ENCODE data around the gene CD2AP.
"Not testable (repeated sequence)": the region's sequence is repeated elsewhere in the genome, so short reads cannot be mapped to it uniquely, and the experiment has no call there.

CD2AP gene

GRCh38 chr6:47545223-47545622, 67.6 kb downstream of the CD2AP start:
- TF ChIP-seq, protein P1, sequence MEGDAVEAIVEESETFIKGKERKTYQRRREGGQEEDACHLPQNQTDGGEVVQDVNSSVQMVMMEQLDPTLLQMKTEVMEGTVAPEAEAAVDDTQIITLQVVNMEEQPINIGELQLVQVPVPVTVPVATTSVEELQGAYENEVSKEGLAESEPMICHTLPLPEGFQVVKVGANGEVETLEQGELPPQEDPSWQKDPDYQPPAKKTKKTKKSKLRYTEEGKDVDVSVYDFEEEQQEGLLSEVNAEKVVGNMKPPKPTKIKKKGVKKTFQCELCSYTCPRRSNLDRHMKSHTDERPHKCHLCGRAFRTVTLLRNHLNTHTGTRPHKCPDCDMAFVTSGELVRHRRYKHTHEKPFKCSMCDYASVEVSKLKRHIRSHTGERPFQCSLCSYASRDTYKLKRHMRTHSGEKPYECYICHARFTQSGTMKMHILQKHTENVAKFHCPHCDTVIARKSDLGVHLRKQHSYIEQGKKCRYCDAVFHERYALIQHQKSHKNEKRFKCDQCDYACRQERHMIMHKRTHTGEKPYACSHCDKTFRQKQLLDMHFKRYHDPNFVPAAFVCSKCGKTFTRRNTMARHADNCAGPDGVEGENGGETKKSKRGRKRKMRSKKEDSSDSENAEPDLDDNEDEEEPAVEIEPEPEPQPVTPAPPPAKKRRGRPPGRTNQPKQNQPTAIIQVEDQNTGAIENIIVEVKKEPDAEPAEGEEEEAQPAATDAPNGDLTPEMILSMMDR (conservative IDR thresholded peaks at IDR 0.05): no peak
- no peak for TF ChIP-seq ZFX (IDR thresholded peaks at IDR 0.05)
- H3K27ac ChIP-seq: no peak overlapping the region

- no peak for TF ChIP-seq ZFX (IDR thresholded peaks at IDR 0.05)
- TF ChIP-seq, protein P1 (conservative IDR thresholded peaks at IDR 0.05): no peak
- no peak overlapping the region for H3K27ac ChIP-seq
Observed at GRCh38 chr6:47551670-47552069, 74.1 kb downstream of the CD2AP start.

- no peak overlapping the region for H3K27ac ChIP-seq
- TF ChIP-seq ZFX (IDR thresholded peaks at IDR 0.05): no peak
- TF ChIP-seq, protein P1 (conservative IDR thresholded peaks at IDR 0.05): no peak
Observed at GRCh38 chr6:47552319-47552718, 74.7 kb downstream of the CD2AP start.

DNA sequence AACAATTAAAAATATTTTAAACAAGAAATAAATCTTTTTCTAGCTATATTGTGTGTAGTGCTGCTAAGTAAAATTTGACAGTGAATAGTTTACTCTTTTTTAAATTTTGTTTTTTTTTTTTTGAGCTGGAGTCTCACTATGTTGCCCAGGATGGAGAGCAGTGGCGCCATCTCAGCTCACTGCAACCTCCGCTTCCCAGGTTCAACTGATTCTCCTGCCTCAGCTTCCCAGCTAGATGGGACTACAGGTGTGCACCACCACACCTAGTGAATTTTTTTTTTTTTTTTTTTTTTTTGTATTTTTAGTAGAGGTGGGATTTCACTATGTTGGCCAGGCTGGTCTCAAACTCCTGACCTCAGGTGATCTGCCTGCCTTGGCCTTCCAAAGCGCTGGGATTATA, 75.7 kb downstream of the CD2AP start:
- not testable (repeated sequence) for H3K27ac ChIP-seq

DNA sequence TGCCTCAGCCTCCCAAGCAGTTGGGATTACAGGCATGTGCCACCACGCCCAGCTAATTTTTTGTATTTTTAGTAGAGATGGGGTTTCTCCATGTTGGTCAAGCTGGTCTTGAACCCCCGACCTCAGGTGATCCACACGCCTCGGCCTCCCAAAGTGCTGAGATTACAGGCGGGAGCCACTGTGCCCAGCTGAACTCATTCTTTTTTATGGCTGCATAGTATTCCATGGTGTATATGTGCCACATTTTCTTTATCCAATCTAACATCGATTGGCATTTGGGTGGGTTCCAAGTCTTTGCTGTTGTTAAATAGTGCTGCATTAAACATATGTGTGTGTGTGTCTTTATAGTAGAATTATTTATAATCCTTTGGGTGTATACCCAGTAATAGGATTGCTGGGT, 78.9 kb downstream of the CD2AP start:
- not testable (repeated sequence) for H3K27ac ChIP-seq

DNA sequence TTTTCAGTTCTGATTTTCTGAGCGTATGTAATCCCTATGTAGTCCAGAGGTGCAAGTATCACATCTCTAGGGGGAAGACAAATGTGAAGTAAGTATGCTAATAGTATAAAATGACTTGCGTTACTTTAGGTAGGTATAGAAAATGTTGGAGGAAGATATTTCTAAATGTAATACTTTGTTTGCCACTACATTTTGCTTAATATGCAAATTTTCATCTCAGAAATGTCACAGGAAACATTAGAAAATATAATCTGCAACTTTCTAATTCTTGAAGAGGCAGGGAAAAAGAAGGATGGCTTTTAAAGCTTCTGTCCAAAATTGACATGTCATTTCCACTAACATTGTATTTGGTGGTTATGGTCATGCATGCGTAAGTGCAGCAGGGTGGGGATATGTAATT, 85.6 kb downstream of the CD2AP start:
- TF ChIP-seq, protein P1 (conservative IDR thresholded peaks at IDR 0.05): no peak
- no peak for TF ChIP-seq ZFX (IDR thresholded peaks at IDR 0.05)
- H3K27ac ChIP-seq: no peak overlapping the region

DNA sequence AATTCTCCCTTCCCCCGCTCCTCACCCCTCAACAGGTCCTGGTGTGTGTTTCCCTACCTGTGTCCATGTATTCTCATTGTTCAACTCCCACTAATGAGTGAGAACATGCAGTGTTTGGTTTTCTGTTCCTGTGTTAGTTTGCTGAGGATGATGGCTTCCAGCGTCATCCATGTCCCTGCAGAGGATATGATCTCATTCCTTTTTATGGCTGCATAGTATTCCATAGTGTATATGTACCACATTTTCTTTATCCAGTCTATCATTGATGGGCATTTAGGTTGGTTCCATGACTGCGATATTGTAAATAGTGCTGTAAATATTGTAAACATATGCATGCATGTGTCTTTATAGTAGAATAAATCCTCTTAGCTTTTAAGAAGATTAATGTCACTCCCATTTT, 89.0 kb downstream of the CD2AP start:
- H3K27ac ChIP-seq: not testable (repeated sequence)

GRCh38 chr6:47567586-47567985, 90.0 kb downstream of the CD2AP start:
- TF ChIP-seq, protein P1 (conservative IDR thresholded peaks at IDR 0.05): no peak
- TF ChIP-seq ZFX (IDR thresholded peaks at IDR 0.05): no peak
- H3K27ac ChIP-seq: no peak overlapping the region

DNA sequence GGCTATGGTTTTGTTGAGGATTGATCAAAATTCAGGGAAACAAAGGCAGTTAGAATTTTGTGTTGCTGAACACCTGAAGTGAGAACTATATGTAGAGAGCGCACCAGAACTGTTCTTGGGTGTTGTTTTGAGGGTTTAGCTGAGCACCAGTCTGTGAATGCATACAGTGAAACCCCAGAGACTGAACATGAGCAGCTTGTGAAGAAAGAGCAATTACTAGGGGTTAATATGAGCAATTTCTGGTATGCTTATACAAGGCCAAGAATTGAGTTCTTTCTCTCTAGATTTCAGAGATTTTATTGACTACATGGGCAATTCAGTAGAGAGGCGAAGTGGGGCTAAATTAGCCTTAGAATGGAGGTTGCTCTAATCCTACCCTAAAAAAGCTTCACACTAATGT, 93.9 kb downstream of the CD2AP start:
- H3K27ac ChIP-seq: no peak overlapping the region
- no peak for TF ChIP-seq ZFX (IDR thresholded peaks at IDR 0.05)
- TF ChIP-seq, protein P1 (conservative IDR thresholded peaks at IDR 0.05): no peak

Data from C4-2B (cell line).